GM23338 (cell line): ENCODE data around the gene SPART. TPM values are rescaled to one million over a fixed set of nuclear protein-coding genes. Genes with fewer than 3 reads are reported as not detected.

Experiments used
- ATAC-seq: fragments of 200-7000 bp; cut with Tn5 transposase; 3 replicates; pipeline ENCODE4 v1.9.1; 2020
- DNase-seq: peaks from one replicate; pipeline ENCODE4 v3.0.0-alpha.2; 2015; ENCODE audit warnings: low spot score
- H2AFZ ChIP-seq: fragments of 200-600 bp; sonication (generic); 2 replicates; pipeline ENCODE4 v1.8.0; 2016; ENCODE audit warnings: antibody characterized with exemption, mild to moderate bottlenecking, moderate library complexity
- H3F3A ChIP-seq: fragments of 200-600 bp; sonication (generic); replicated peaks from 2 replicates; pipeline ENCODE4 v1.8.0; 2017; ENCODE audit warnings: antibody characterized with exemption, mixed run types, low read depth
- H3K27ac ChIP-seq: fragments of 200-600 bp; sonication (generic); 2 replicates; pipeline ENCODE4 v1.6.1; 2016; ENCODE audit warnings: low read depth
- H3K27me3 ChIP-seq: fragments of 200-600 bp; sonication (generic); 2 replicates; pipeline ENCODE4 v1.8.0; 2016; ENCODE audit warnings: mild to moderate bottlenecking, mixed run types, moderate library complexity; ENCODE audit not compliant: insufficient read depth
- H3K36me3 ChIP-seq: fragments of 200-600 bp; sonication (generic); 2 replicates; pipeline ENCODE4 v1.8.0; 2016; ENCODE audit warnings: mild to moderate bottlenecking; ENCODE audit not compliant: insufficient read depth
- H3K4me1 ChIP-seq: fragments of 200-600 bp; sonication (generic); 2 replicates; pipeline ENCODE4 v1.8.0; 2016; ENCODE audit warnings: mild to moderate bottlenecking, moderate library complexity; ENCODE audit not compliant: insufficient read depth
- H3K4me2 ChIP-seq: fragments of 200-600 bp; sonication (generic); 2 replicates; pipeline ENCODE4 v1.7.1; 2017; ENCODE audit warnings: mixed run types
- H3K4me3 ChIP-seq: fragments of 200-600 bp; sonication (generic); 2 replicates; pipeline ENCODE4 v1.6.1; 2016; ENCODE audit warnings: mixed run types
- H3K79me2 ChIP-seq: fragments of 200-600 bp; sonication (generic); replicated peaks from 2 replicates; pipeline ENCODE4 v1.8.0; 2017; ENCODE audit warnings: mild to moderate bottlenecking; ENCODE audit not compliant: insufficient read depth
- H3K9me2 ChIP-seq: fragments of 200-600 bp; sonication (generic); 2 replicates; pipeline ENCODE4 v1.8.0; 2017; ENCODE audit not compliant: insufficient read depth
- H4K20me1 ChIP-seq: fragments of 200-600 bp; sonication (generic); replicated peaks from 2 replicates; pipeline ENCODE4 v1.8.0; 2017; ENCODE audit warnings: mild to moderate bottlenecking; ENCODE audit not compliant: insufficient read depth
- H3K27ac Mint-ChIP-seq: 2 replicates; pipeline ENCODE4 v1.8.0; 2020; ENCODE audit warnings: inconsistent platforms, mild to moderate bottlenecking, moderate library complexity, mixed read lengths
- H3K27me3 Mint-ChIP-seq: 3 replicates; pipeline ENCODE4 v1.8.0; 2022; ENCODE audit warnings: low read depth, mild to moderate bottlenecking, moderate library complexity, mixed read lengths, inconsistent platforms; ENCODE audit not compliant: insufficient read depth, poor library complexity
- H3K36me3 Mint-ChIP-seq: 3 replicates; pipeline ENCODE4 v1.8.0; 2021; ENCODE audit warnings: low read depth, mild to moderate bottlenecking, inconsistent platforms, moderate library complexity, mixed read lengths
- H3K4me1 Mint-ChIP-seq: 3 replicates; pipeline ENCODE4 v1.8.0; 2020; ENCODE audit warnings: mild to moderate bottlenecking, inconsistent platforms, mixed read lengths
- H3K4me3 Mint-ChIP-seq: 3 replicates; pipeline ENCODE4 v1.8.0; 2021; ENCODE audit warnings: moderate library complexity, mild to moderate bottlenecking, inconsistent platforms, mixed read lengths
- H3K9me3 Mint-ChIP-seq: 3 replicates; pipeline ENCODE4 v1.8.0; 2020; ENCODE audit warnings: moderate library complexity, mild to moderate bottlenecking, inconsistent platforms, mixed read lengths
- CREB1 ChIP-seq: fragments of 250-450 bp; sonication (Bioruptor Pico); IDR thresholded peaks from 2 replicates; pipeline ENCODE4 v1.5.0; 2020; ENCODE audit warnings: low read depth, mild to moderate bottlenecking, moderate library complexity
- CTCF ChIP-seq, 2 experiments: fragments of 200-600 bp in 1 of 2; sonication (generic) in 1 of 2; conservative IDR thresholded peaks; 2 replicates each; pipeline versions ENCODE4 v1.5.1 to v1.6.1; 2016 to 2017; ENCODE audit warnings: antibody characterized with exemption in 2 of 2, low read depth in 2 of 2, mild to moderate bottlenecking in 2 of 2, moderate library complexity in 1 of 2
- ETS1 ChIP-seq: IDR thresholded peaks from 2 replicates; pipeline ENCODE4 v1.6.1; 2016; ENCODE audit warnings: antibody characterized with exemption
- EZH2 ChIP-seq: fragments of 200-600 bp; sonication (generic); IDR thresholded peaks from one replicate; pipeline ENCODE4 v1.8.0; 2017; ENCODE audit warnings: antibody characterized with exemption, mild to moderate bottlenecking, low read depth; ENCODE audit not compliant: unreplicated experiment
- EZH2phosphoT487 ChIP-seq: fragments of 200-600 bp; sonication (generic); IDR thresholded peaks from one replicate; pipeline ENCODE4 v1.8.1; 2018; ENCODE audit warnings: antibody characterized with exemption; ENCODE audit not compliant: unreplicated experiment
- JUNB ChIP-seq: IDR thresholded peaks from one replicate; pipeline ENCODE4 v1.6.1; 2016; ENCODE audit warnings: antibody characterized with exemption; ENCODE audit not compliant: unreplicated experiment
- NANOG ChIP-seq: IDR thresholded peaks from 2 replicates; pipeline ENCODE4 v1.6.1; 2016; ENCODE audit warnings: antibody characterized with exemption, borderline replicate concordance
- POLR2AphosphoS5 ChIP-seq: IDR thresholded peaks from 2 replicates; pipeline ENCODE4 v1.6.1; 2016; ENCODE audit warnings: antibody characterized with exemption, low read depth
- REST ChIP-seq: IDR thresholded peaks from one replicate; pipeline ENCODE4 v1.6.1; 2018; ENCODE audit warnings: antibody characterized with exemption; ENCODE audit not compliant: unreplicated experiment
- STAT1 ChIP-seq: IDR thresholded peaks from one replicate; pipeline ENCODE4 v1.6.1; 2016; ENCODE audit warnings: antibody characterized with exemption; ENCODE audit not compliant: unreplicated experiment
- ZNF114 ChIP-seq: fragments of 250-450 bp; sonication (Bioruptor Pico); IDR thresholded peaks from 2 replicates; pipeline ENCODE4 v1.5.0; 2020; ENCODE audit warnings: mild to moderate bottlenecking, moderate library complexity
- ZNF331 ChIP-seq: fragments of 250-450 bp; sonication (Bioruptor Pico); IDR thresholded peaks from 2 replicates; pipeline ENCODE4 v1.5.0; 2020; ENCODE audit warnings: low read depth, mild to moderate bottlenecking, moderate library complexity
- ZNF462 ChIP-seq: fragments of 250-450 bp; sonication (Bioruptor Pico); IDR thresholded peaks from 2 replicates; pipeline ENCODE4 v1.5.0; 2020; ENCODE audit warnings: mild to moderate bottlenecking, moderate library complexity
- polyA plus RNA-seq: library from polyadenylated mRNA; unstranded; fragments of >200 nt; fragmentation: Nextera tagmentation; extraction: Ambion mirVana; gene quantifications from 2 replicates; pipeline ENCODE4 v1.2.1, GENCODE V29; 2016
- total RNA-seq: library from RNA; depleted of rRNA; stranded (reverse); fragments of >200 nt; shearing (Covaris generic); gene quantifications from 2 replicates; pipeline ENCODE4 v1.2.3, GENCODE V29; 2014

Gene SPART
- total and polyA plus RNA-seq, 2 experiments from 2014 or later = 109 to 116 TPM

GRCh38 chr13:36357692-36358091, 11.5 kb upstream of the SPART start:
- Histone ChIP-seq H4K20me1 (no peaks in the 10 kb centered on the region), H3K4me2 (no peak overlapping the region), H3K27ac (no peak overlapping the region), H3F3A (no peaks in the 10 kb centered on the region), H2AFZ (no peak overlapping the region), H3K79me2 (no peaks in the 10 kb centered on the region), H3K36me3 (no peaks in the 10 kb centered on the region), H3K9me2 (no peaks in the 10 kb centered on the region; the same call in 1 of the 2 replicates), H3K4me1 (no peaks in the 10 kb centered on the region), H3K27me3 (peaks cover 42% of the 10 kb centered on the region), H3K4me3 (no peak overlapping the region)
- H3K36me3 Mint-ChIP-seq = peaks cover 3% of the 10 kb centered on the region; the same call in 2 of the 3 replicates
- no peak for TF ChIP-seq STAT1
- TF ChIP-seq CTCF (conservative IDR thresholded peaks at IDR 0.05; ENCODE audit: low read depth in 2 of 2) = no peak
- no peak for TF ChIP-seq CREB1
- no peak for TF ChIP-seq POLR2AphosphoS5
- TF ChIP-seq ZNF331 (CRISPR knock-in tag) = no peak
- TF ChIP-seq NANOG = no peak
- no peak for TF ChIP-seq ZNF114 (CRISPR knock-in tag)
- no peak for TF ChIP-seq JUNB
- no peak for TF ChIP-seq EZH2phosphoT487
- TF ChIP-seq EZH2 = no peak
- TF ChIP-seq ZNF462 (CRISPR knock-in tag) = no peak
- TF ChIP-seq REST = no peak
- no peak for TF ChIP-seq ETS1
- no peak for DNase-seq
- peaks cover 4% of the 10 kb centered on the region for H3K27me3 Mint-ChIP-seq
- no peaks in the 10 kb centered on the region for H3K4me1 Mint-ChIP-seq
- ATAC-seq = no peak
- no peaks in the 10 kb centered on the region for H3K9me3 Mint-ChIP-seq
- no peak overlapping the region for H3K4me3 Mint-ChIP-seq
- H3K27ac Mint-ChIP-seq = no peak overlapping the region
